ENCODE data around the gene COPB2. TPM values are rescaled to one million over a fixed set of nuclear protein-coding genes. Genes with fewer than 3 reads are reported as not detected.
"Not testable (repeated sequence)": the region's sequence is repeated elsewhere in the genome, so short reads cannot be mapped to it uniquely, and the experiment has no call there.

Gene COPB2
- total RNA-seq, 1 experiment from 2014 or later = 98.7 TPM

DNA sequence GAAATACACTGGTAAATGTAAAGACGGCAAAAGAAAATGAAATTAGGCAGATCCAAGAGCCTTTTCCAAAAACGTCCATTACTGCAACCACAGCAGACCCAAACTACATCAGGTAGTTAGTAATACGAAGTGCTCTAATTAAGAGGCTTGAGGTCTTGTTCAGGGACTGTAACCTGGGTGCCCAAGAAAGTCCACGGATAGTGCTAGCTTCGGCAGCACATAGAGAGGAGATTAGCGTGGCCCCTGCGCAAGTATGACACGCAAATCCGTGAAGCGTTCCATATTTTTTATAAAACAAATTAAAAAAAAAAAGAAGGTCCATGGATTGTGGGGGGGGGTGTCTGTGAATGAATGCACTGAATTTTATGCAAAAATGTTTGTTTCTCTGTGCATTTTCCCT is 1.4 kb downstream of the COPB2 start:
- no peak for DNase-seq (ENCODE audit: low spot score)
- in situ Hi-C loops (cut with HindIII; ENCODE audit: low sequenced_read_pairs) = no loop called here

- DNase-seq (ENCODE audit: low spot score); in situ Hi-C loops (cut with HindIII; ENCODE audit: low sequenced_read_pairs): not testable (repeated sequence)
Observed at GRCh38 chr3:139382291-139382690, 7.2 kb downstream of the COPB2 start.

DNA sequence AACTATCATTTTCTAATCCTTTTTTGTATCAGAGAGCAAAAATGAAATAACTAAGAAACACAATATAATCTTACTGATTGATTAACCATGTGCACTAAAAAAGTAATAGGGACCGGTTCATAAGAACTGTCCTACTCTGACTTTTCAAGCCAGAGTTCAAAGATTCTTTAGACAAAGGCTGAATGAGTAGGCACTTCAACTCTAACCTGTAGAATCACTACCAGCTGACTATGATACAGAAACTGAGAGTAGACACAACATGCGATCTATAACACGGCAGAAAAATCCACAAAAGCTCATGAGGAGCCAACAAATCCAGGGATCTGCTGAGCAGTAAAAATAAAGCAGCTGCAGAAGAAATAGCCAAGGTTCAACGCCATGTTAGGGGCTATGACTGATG is 8.9 kb downstream of the COPB2 start:
- in situ Hi-C loops (cut with HindIII; ENCODE audit: low sequenced_read_pairs) = no loop called here
- no peak for DNase-seq (ENCODE audit: low spot score)

DNA sequence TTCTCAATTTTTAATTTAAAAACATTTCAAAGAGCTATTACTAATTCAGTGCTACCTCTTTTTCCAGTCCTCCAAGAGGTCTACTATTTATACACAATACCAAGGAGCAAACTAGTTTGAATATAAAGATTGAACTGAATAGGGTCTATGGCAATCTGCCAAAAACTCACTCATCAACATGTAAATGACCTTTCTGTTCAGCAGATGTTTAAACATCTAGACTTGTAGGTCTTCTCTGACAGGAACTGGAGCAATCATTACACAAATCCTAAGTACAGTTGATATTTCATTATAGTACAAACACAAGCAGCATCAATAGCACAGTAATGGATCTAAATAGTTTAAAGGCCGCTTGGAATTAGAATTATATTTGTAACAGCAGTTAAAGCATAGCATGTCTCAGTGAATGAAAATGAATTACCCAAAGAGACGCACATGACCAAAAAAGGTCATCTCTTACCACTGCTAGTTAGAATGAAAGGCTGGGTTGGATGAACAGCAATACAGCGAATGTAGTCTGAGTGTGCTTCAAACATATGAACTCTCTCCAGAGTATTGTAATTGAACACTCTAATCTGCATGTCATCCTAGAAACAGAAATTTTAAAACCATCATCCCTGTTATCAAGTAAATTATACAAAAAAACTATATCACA is 10.7 kb downstream of the COPB2 start:
- DNase-seq (ENCODE audit: low spot score) = no peak
- in situ Hi-C loops (cut with HindIII; ENCODE audit: low sequenced_read_pairs) = no loop called here

GRCh38 chr3:139377378-139377777 is 12.1 kb downstream of the COPB2 start:
- in situ Hi-C loops (cut with HindIII; ENCODE audit: low sequenced_read_pairs) = no loop called here

GRCh38 chr3:139374099-139374498 is 15.3 kb downstream of the COPB2 start:
- DNase-seq (ENCODE audit: low spot score) = no peak
- in situ Hi-C loops (cut with HindIII; ENCODE audit: low sequenced_read_pairs) = no loop called here

More at GRCh38 chr3:139377378-139377777, 12.1 kb downstream of the COPB2 start:
- no peak for DNase-seq (ENCODE audit: low spot score)

GRCh38 chr3:139364549-139364948 is 24.9 kb downstream of the COPB2 start:
- no peak for DNase-seq (ENCODE audit: low spot score)
- in situ Hi-C loops (cut with HindIII; ENCODE audit: low sequenced_read_pairs) = no loop called here

- DNase-seq (ENCODE audit: low spot score) = no peak
- in situ Hi-C loops (cut with HindIII; ENCODE audit: low sequenced_read_pairs) = no loop called here
Observed at GRCh38 chr3:139361276-139361675, 28.2 kb downstream of the COPB2 start.

DNA sequence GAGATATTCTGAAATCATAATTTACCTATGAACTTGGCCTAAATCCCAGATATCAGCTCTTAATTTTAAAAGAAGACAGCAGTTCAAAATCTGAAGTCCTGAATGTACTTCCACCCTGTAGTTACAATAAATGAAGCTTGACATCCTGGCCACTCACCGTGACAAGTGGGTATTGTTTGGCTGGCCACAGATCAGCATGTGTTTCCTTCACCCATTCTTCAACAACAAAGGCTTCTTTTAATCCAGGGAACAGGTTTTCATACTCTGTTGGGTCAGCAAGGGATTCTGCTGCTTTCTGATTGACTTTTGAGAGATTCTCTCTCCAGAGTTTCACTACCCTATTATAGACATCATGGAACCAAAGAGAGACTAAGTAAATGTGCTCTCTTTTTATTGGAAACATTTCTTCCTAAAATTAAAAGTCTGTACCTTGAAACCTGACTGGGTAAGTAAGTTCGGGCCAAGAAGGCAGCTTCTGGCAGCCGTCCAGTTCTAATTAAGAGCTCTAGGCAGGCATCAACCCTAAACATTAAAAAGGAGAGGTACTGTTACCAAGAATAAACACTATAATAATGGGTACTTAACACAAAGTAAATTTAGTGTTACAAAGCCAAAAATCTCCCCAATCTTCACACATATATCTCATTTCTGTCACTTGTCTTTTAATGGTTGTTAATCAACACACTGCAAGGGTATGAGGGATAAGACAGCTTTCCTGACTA is 30.4 kb downstream of the COPB2 start:
- in situ Hi-C loops (cut with HindIII; ENCODE audit: low sequenced_read_pairs) = no loop called here
- peak; percentile 11 for DNase-seq (ENCODE audit: low spot score)

- in situ Hi-C loops (cut with HindIII; ENCODE audit: low sequenced_read_pairs) = no loop called here
- DNase-seq (ENCODE audit: low spot score) = no peak
Observed at GRCh38 chr3:139357899-139358298, 31.5 kb downstream of the COPB2 start.

- DNase-seq (ENCODE audit: low spot score) = no peak
Observed at GRCh38 chr3:139355891-139356290, 33.6 kb downstream of the COPB2 start.

GRCh38 chr3:139355476-139355875 is 34.0 kb downstream of the COPB2 start:
- in situ Hi-C loops (cut with HindIII; ENCODE audit: low sequenced_read_pairs) = no loop called here
- no peak for DNase-seq (ENCODE audit: low spot score)

More at GRCh38 chr3:139355891-139356290, 33.6 kb downstream of the COPB2 start:
- in situ Hi-C loops (cut with HindIII; ENCODE audit: low sequenced_read_pairs) = no loop called here

DNA sequence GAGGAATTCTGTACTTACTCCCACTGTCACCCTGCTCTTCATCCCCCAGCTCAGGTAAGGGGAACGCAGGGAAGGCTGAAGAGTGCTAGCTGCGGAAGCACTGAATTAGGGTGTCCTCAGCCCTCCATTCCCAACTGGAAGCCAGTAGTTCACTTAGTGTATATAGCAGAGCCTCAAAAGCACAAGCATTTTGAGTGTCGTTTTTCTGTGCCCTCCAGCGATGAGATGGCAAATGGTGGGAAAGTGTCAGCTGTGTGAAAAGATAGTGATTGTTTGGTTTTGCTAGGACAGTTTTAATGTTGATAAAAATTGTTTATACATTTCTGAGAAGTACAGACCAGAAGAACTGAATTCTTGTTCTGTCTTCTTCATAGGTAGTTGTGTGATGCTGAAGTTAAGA is 34.8 kb downstream of the COPB2 start:
- in situ Hi-C loops (cut with HindIII; ENCODE audit: low sequenced_read_pairs) = no loop called here
- no peak for DNase-seq (ENCODE audit: low spot score)

DNA sequence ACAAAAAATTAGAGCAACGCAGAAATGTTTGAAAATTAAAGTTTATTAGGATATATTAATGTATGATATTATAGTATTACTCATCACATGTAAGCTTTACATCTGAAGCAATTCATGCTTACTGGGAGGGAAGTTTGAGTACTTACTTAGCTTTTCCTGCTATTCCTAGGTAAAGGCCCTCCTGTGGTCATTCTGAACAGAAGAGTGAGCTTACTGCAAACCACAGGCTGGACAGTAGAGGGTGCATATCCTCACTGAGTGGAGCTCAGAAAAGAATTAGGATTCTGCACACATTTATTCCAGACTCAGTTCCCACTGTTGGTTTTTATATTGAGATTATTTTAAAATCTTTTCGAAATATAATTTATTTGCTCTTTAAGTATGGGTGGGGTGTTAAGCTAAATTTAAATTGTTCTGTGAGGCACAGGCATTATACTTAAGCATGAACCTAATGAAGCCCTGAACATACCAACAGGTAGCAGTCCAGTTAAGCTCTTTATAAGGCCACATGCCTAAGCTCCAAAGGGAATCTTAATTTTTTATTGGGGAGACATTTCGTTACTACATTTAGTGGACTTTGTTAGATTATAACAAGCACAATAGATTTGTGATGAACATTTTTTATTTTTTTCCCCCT is 35.4 kb downstream of the COPB2 start:
- in situ Hi-C loops (cut with HindIII; ENCODE audit: low sequenced_read_pairs) = no loop called here
- peak; percentile 36 for DNase-seq (ENCODE audit: low spot score)

- in situ Hi-C loops (cut with HindIII; ENCODE audit: low sequenced_read_pairs) = no loop called here
- DNase-seq (ENCODE audit: low spot score) = no peak
Observed at GRCh38 chr3:139346771-139347170, 42.7 kb downstream of the COPB2 start.

DNA sequence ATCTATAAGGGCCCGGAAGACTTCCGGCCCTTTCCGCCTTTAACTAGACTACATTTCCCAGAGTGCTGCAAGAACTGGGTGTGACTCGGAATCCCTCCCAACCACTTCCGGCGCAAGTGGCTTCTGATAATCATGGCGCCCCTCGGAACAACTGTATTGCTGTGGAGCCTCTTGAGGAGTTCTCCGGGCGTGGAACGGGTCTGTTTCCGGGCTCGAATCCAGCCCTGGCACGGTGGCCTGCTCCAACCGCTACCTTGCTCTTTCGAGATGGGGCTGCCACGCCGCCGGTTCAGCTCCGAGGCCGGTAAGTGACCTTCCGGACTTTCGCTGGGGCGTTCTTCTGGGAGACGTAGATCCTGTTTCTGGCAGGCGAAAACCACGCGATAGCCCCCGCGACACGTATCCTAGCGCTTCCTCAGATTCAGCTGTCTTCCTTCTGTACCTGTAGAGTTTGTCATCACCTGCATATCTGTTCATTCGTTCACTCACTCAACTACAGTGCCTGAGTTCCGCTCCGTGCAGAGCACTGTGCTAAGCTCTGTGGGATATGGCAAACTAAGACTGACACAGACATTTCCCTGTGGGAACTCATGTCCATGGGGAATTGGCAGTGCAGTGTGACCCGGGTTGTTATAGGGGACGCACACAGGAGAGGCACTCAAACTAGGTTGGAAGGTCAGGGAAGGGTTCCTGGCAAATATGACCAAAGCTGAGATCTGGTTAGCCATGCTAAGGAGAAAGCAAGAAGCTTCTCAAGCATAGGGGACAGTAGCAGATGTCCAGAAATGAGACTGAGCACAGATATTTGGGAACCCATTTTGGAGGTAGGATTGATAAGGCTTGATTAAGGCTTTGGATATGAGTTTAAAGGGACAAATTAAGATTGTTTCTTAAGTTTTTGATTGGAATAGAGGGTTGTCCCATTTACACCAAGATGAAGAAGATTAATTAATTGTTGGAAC is 45.3 kb downstream of the COPB2 start, which contains the start of gene MRPS22:
MRPS22 (plus strand) TSS at position 126 of the 962 bp plus-strand sequence; CDS start at position 133, 7 bp downstream.
- peak; percentile 94 for DNase-seq (ENCODE audit: low spot score)
- in situ Hi-C loops (cut with HindIII; ENCODE audit: low sequenced_read_pairs) = no loop called here

DNA sequence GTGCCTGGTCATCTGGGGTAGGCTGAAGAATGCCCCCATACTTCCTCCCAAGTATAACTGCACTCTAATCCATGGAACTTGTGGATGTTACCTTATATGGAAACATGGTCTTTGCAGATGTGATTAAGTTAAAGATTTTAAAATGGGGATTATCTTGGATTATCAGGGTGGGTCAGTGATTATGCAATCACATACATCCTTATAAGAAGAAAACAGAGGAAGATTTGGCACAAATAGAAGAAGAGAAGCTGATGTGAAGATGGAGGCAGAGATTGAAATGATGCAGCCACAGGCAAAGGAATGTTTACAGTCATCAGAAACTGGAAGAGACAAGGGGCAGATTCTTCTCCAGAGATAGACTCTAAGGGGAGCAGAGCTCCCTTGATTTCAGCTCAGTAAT is 47.4 kb downstream of the COPB2 start:
- no peak for DNase-seq (ENCODE audit: low spot score)
- in situ Hi-C loops (cut with HindIII; ENCODE audit: low sequenced_read_pairs) = no loop called here

- in situ Hi-C loops (cut with HindIII; ENCODE audit: low sequenced_read_pairs) = no loop called here
- no peak for DNase-seq (ENCODE audit: low spot score)
Observed at GRCh38 chr3:139340784-139341183, 48.7 kb downstream of the COPB2 start.

GRCh38 chr3:139339219-139339906 is 50.1 kb downstream of the COPB2 start:
- in situ Hi-C loops (cut with HindIII; ENCODE audit: low sequenced_read_pairs) = no loop called here
- DNase-seq (ENCODE audit: low spot score) = no peak

Data from G401 (cell line).